Gastrocnemius medialis (tissue), 4 donors: ENCODE measurements around the gene TIMD4. TPM values are rescaled to one million over a fixed set of nuclear protein-coding genes. Genes with fewer than 3 reads are reported as not detected.

Experiments
- ATAC-seq, 2 donors: fragments of 150-250 bp; one replicate each; pipeline ENCODE4 v1.9.1; 2016
- DNase-seq, 2 donors: peaks; one replicate each; pipeline ENCODE4 v3.0.0-alpha.2; 2019
- H3K27ac ChIP-seq, 4 donors: fragments of 200-600 bp; sonication (generic); 1 replicate in 1 of 4; 2 replicates in 3 of 4; pipeline ENCODE4 v1.5.1; 2016 to 2018; ENCODE audit warnings: mild to moderate bottlenecking in 2 of 4, moderate library complexity in 1 of 4
- H3K27me3 ChIP-seq, 3 donors: fragments of 200-600 bp; sonication (generic) in 2 of 3; 1 replicate in 1 of 3; 2 replicates in 2 of 3; pipeline versions ENCODE4 v1.5.1 to v1.6.0; 2016 to 2019; ENCODE audit warnings: mild to moderate bottlenecking in 1 of 3, moderate library complexity in 1 of 3
- H3K36me3 ChIP-seq, 2 donors: fragments of 200-600 bp; sonication (generic) in 1 of 2; one replicate each; pipeline ENCODE4 v1.5.1; 2017 to 2018
- H3K4me1 ChIP-seq, 2 donors: fragments of 200-600 bp; sonication (generic) in 1 of 2; one replicate each; pipeline ENCODE4 v1.5.1; 2016 to 2017; ENCODE audit warnings: mild to moderate bottlenecking in 2 of 2
- H3K4me3 ChIP-seq, 4 donors: fragments of 200-600 bp; sonication (generic) in 3 of 4; 1 replicate in 1 of 4; 2 replicates in 3 of 4; pipeline ENCODE4 v1.5.1; 2016 to 2019; ENCODE audit warnings: mild to moderate bottlenecking in 2 of 4
- H3K9me3 ChIP-seq, 3 donors: fragments of 200-600 bp; sonication (generic) in 2 of 3; 1 replicate in 1 of 3; 2 replicates in 2 of 3; pipeline ENCODE4 v1.5.1; 2016 to 2019
- CTCF ChIP-seq, 5 experiments: fragments of 450-650 bp in 3 of 5; fragments of 200-600 bp in 2 of 5; sonication (generic) in 2 of 5; IDR thresholded peaks in 4 of 5; conservative IDR thresholded peaks in 1 of 5; 1 replicate in 4 of 5; 2 replicates in 1 of 5; pipeline ENCODE4 v1.5.1; 2016 to 2019; ENCODE audit warnings: antibody characterized with exemption in 5 of 5, mild to moderate bottlenecking in 3 of 5, moderate library complexity in 3 of 5
- POLR2A ChIP-seq, 2 donors: fragments of 450-650 bp; IDR thresholded peaks; one replicate each; pipeline ENCODE4 v1.6.1; 2017; ENCODE audit warnings: antibody characterized with exemption in 2 of 2, mild to moderate bottlenecking in 2 of 2, moderate library complexity in 2 of 2
- in situ Hi-C, 4 donors: fragments of 200-750 bp; cut with MboI; loops; one replicate each; pipeline versions ENCODE4 v1.15.0 to v1.8.0; 2017; ENCODE audit warnings: low sequenced_read_pairs in 4 of 4
- intact Hi-C: fragments of 100-400 bp; cut with DNase I; formaldehyde crosslinking; loops from one replicate; pipeline ENCODE4 v1.15.1; 2023; ENCODE audit warnings: low total_unique reads
- total RNA-seq, 4 donors: library from RNA; depleted of rRNA; stranded (reverse); fragments of >200 nt; gene quantifications; one replicate each; pipeline versions ENCODE4 v1.1.0 to v1.2.3, GENCODE V29; 2016

TIMD4 gene
- total RNA-seq, 4 donors from 2014 or later = not detected

- TF ChIP-seq CTCF (IDR thresholded peaks at IDR 0.05 in 4 of 5, conservative IDR thresholded peaks at IDR 0.05 in 1 of 5) (no peak), POLR2A (IDR thresholded peaks at IDR 0.05) (no peak)
- no peaks in the 10 kb centered on the region for H3K4me1 ChIP-seq
- in situ Hi-C loops = no loop called here
These were observed 53.8 kb downstream of the TIMD4 start for GRCh38 chr5:156909180-156909579.

GRCh38 chr5:156907667-156908066 is 55.4 kb downstream of the TIMD4 start:
- Histone ChIP-seq H3K4me1 (no peaks in the 10 kb centered on the region), H3K4me3 (no peak overlapping the region), H3K27me3 (no peaks in the 10 kb centered on the region), H3K9me3 (no peaks in the 10 kb centered on the region), H3K36me3 (no peaks in the 10 kb centered on the region), H3K27ac (no peak overlapping the region)
- intact Hi-C loops (no loop called here), in situ Hi-C loops (no loop called here)
- DNase-seq (no peak), ATAC-seq (no peak)
- no peak for TF ChIP-seq POLR2A (IDR thresholded peaks at IDR 0.05)
- no peak for TF ChIP-seq CTCF (IDR thresholded peaks at IDR 0.05 in 4 of 5, conservative IDR thresholded peaks at IDR 0.05 in 1 of 5)

More at GRCh38 chr5:156909180-156909579, 53.8 kb downstream of the TIMD4 start:
- no peak overlapping the region for H3K27ac ChIP-seq
- ATAC-seq = no peak
- DNase-seq = no peak
- H3K9me3 ChIP-seq = no peaks in the 10 kb centered on the region
- intact Hi-C loops = no loop called here
- H3K36me3 ChIP-seq = no peaks in the 10 kb centered on the region
- no peak overlapping the region for H3K4me3 ChIP-seq
- no peaks in the 10 kb centered on the region for H3K27me3 ChIP-seq

- DNase-seq (no peak), ATAC-seq (no peak)
- intact Hi-C loops (no loop called here), in situ Hi-C loops (no loop called here)
- Histone ChIP-seq H3K27me3 (no peaks in the 10 kb centered on the region), H3K36me3 (no peaks in the 10 kb centered on the region), H3K9me3 (no peaks in the 10 kb centered on the region), H3K4me3 (no peak overlapping the region), H3K27ac (no peak overlapping the region), H3K4me1 (no peaks in the 10 kb centered on the region)
- no peak for TF ChIP-seq CTCF (IDR thresholded peaks at IDR 0.05 in 4 of 5, conservative IDR thresholded peaks at IDR 0.05 in 1 of 5)
- TF ChIP-seq POLR2A (IDR thresholded peaks at IDR 0.05) = no peak
These were observed 56.2 kb downstream of the TIMD4 start for GRCh38 chr5:156906807-156907206.

- no peaks in the 10 kb centered on the region for H3K4me1 ChIP-seq
- in situ Hi-C loops = no loop called here
- no peak overlapping the region for H3K27ac ChIP-seq
- intact Hi-C loops = no loop called here
- no peaks in the 10 kb centered on the region for H3K36me3 ChIP-seq
- ATAC-seq (no peak), DNase-seq (no peak)
- H3K4me3 ChIP-seq = no peak overlapping the region
- no peaks in the 10 kb centered on the region for H3K9me3 ChIP-seq
- no peaks in the 10 kb centered on the region for H3K27me3 ChIP-seq
- TF ChIP-seq POLR2A (IDR thresholded peaks at IDR 0.05) = no peak
- no peak for TF ChIP-seq CTCF (IDR thresholded peaks at IDR 0.05 in 4 of 5, conservative IDR thresholded peaks at IDR 0.05 in 1 of 5)
These were observed 66.5 kb downstream of the TIMD4 start for GRCh38 chr5:156896546-156896945.

- H3K9me3 ChIP-seq = no peaks in the 10 kb centered on the region
- no peaks in the 10 kb centered on the region for H3K36me3 ChIP-seq
- no peak overlapping the region for H3K27ac ChIP-seq
- intact Hi-C loops = no loop called here
- H3K27me3 ChIP-seq = no peaks in the 10 kb centered on the region
- TF ChIP-seq POLR2A (IDR thresholded peaks at IDR 0.05) (no peak), CTCF (IDR thresholded peaks at IDR 0.05 in 4 of 5, conservative IDR thresholded peaks at IDR 0.05 in 1 of 5) (no peak)
- no peak overlapping the region for H3K4me3 ChIP-seq
- in situ Hi-C loops = no loop called here
- ATAC-seq (no peak), DNase-seq (no peak)
- no peaks in the 10 kb centered on the region for H3K4me1 ChIP-seq
These were observed 69.5 kb downstream of the TIMD4 start for GRCh38 chr5:156893517-156893916.
